ENCODE results near the gene MOCS1.

Gene MOCS1

GRCh38 chr6:39901670-39902069 lies 32.6 kb downstream of the MOCS1 start:
- DNase-seq = no peak

- DNase-seq = no peak
These were observed 33.1 kb downstream of the MOCS1 start for GRCh38 chr6:39901116-39901655.

- no peak for DNase-seq
These were observed 34.5 kb downstream of the MOCS1 start for GRCh38 chr6:39899554-39900295.

GRCh38 chr6:39898625-39899024 lies 35.6 kb downstream of the MOCS1 start:
- no peak for DNase-seq

- DNase-seq = no peak
These were observed 36.6 kb downstream of the MOCS1 start for GRCh38 chr6:39897698-39898097.

GRCh38 chr6:39896701-39897100 lies 37.6 kb downstream of the MOCS1 start:
- no peak for DNase-seq

GRCh38 chr6:39893286-39893685 lies 41.0 kb downstream of the MOCS1 start:
- no peak for DNase-seq

GRCh38 chr6:39892490-39893129 lies 41.7 kb downstream of the MOCS1 start:
- no peak for DNase-seq

- DNase-seq = no peak
These were observed 42.3 kb downstream of the MOCS1 start for GRCh38 chr6:39891976-39892375.

GRCh38 chr6:39891353-39891752 lies 42.9 kb downstream of the MOCS1 start:
- DNase-seq = no peak

GRCh38 chr6:39889229-39889628 lies 45.0 kb downstream of the MOCS1 start:
- no peak for DNase-seq

- DNase-seq = no peak
These were observed 46.4 kb downstream of the MOCS1 start for GRCh38 chr6:39887692-39888450.

GRCh38 chr6:39886871-39887270 lies 47.4 kb downstream of the MOCS1 start:
- DNase-seq = no peak

GRCh38 chr6:39885691-39886090 lies 48.6 kb downstream of the MOCS1 start:
- DNase-seq = no peak

- DNase-seq = no peak
These were observed 49.6 kb downstream of the MOCS1 start for GRCh38 chr6:39884696-39885095.

- DNase-seq = no peak
These were observed 51.7 kb downstream of the MOCS1 start for GRCh38 chr6:39882531-39882899.

GRCh38 chr6:39881851-39882530 lies 52.3 kb downstream of the MOCS1 start:
- DNase-seq = no peak

GRCh38 chr6:39880594-39880993 lies 53.7 kb downstream of the MOCS1 start:
- DNase-seq = no peak

GRCh38 chr6:39879535-39879934 lies 54.7 kb downstream of the MOCS1 start:
- no peak for DNase-seq

GRCh38 chr6:39876826-39877225 lies 57.4 kb downstream of the MOCS1 start:
- DNase-seq = no peak

- no peak for DNase-seq
These were observed 58.2 kb downstream of the MOCS1 start for GRCh38 chr6:39876111-39876510.

- DNase-seq = no peak
These were observed 60.8 kb downstream of the MOCS1 start for GRCh38 chr6:39873439-39873838.

GRCh38 chr6:39870950-39871349 lies 63.3 kb downstream of the MOCS1 start:
- DNase-seq = no peak

Data from CD4-positive, alpha-beta T cell treated with Interleukin-6 for 4 hours (primary cell).